HepG2 (cell line): ENCODE data around the gene VPS13D. TPM values are rescaled to one million over a fixed set of nuclear protein-coding genes. Genes with fewer than 3 reads are reported as not detected.

Experiments used
- ATAC-seq: fragments of 200-7000 bp; cut with Tn5 transposase; 3 replicates; pipeline ENCODE4 v1.9.1; 2020; ENCODE audit warnings: mild to moderate bottlenecking, moderate library complexity
- BruUV-seq: library from RNA; stranded (reverse); fragments of 400-500 nt; replicated peaks from 2 replicates; lab custom pipeline; 2021; lab: Mats Ljungman, UMichigan
- CTCF ChIA-PET: fragments of 300-600 bp; formaldehyde crosslinking; extraction: SDS; loops from one replicate; lab custom pipeline; 2021; ENCODE audit warnings: low total read pairs, inconsistent platforms, low intra/inter-chr PET ratio; lab: Yijun Ruan, JAX
- POLR2A ChIA-PET: fragments of 350-600 bp; sonication (Branson Sonifier 250); formaldehyde crosslinking; loops from one replicate; lab custom pipeline; 2020; ENCODE audit warnings: antibody characterized with exemption, inconsistent platforms; lab: Yijun Ruan, JAX
- DNase-seq: peaks from one replicate; pipeline ENCODE4 v3.0.0-alpha.2; 2015; ENCODE audit warnings: low spot score
- FAIRE-seq: peaks from 3 replicates; lab custom pipeline; 2011; peaks lifted over from hg19 to GRCh38; lab: Jason Lieb, UNC
- H2AFZ ChIP-seq: one replicate; pipeline ENCODE4 v1.6.1; 2011; ENCODE audit warnings: low read length, inconsistent platforms
- H3K27ac ChIP-seq: fragments of 300-600 bp; 3 replicates; pipeline ENCODE4 v1.8.0; 2011; ENCODE audit warnings: mixed run types, mild to moderate bottlenecking, mixed read lengths, low read length, inconsistent platforms; ENCODE audit not compliant: insufficient read depth; ENCODE audit errors: extremely low read length
- H3K27me3 ChIP-seq, 2 experiments: fragments of 200-600 bp in 1 of 2; 2 replicates in 1 of 2; 3 replicates in 1 of 2; pipeline versions ENCODE4 v1.6.0 to v1.8.0; 2011; ENCODE audit warnings: low read length in 2 of 2, mild to moderate bottlenecking in 2 of 2, moderate library complexity in 2 of 2, inconsistent platforms in 1 of 2; ENCODE audit not compliant: insufficient read depth in 2 of 2, control insufficient read depth in 1 of 2
- H3K36me3 ChIP-seq, 2 experiments: fragments of 200-600 bp in 1 of 2; replicated peaks in 1 of 2; 2 replicates in 1 of 2; 3 replicates in 1 of 2; pipeline versions ENCODE4 v1.5.1 to v1.8.0; 2011; ENCODE audit warnings: low read length in 2 of 2, inconsistent platforms in 1 of 2; ENCODE audit not compliant: insufficient read depth in 2 of 2, control insufficient read depth in 1 of 2
- H3K4me1 ChIP-seq: 2 replicates; pipeline ENCODE4 v1.5.1; 2012; ENCODE audit warnings: low read length, inconsistent platforms; ENCODE audit not compliant: insufficient read depth
- H3K4me2 ChIP-seq: 2 replicates; pipeline ENCODE4 v1.6.0; 2011; ENCODE audit warnings: low read depth, low read length, inconsistent platforms
- H3K4me3 ChIP-seq, 3 experiments: fragments of 200-600 bp in 1 of 3; sonication (generic), shearing (Covaris generic) in 1 of 3; replicated peaks in 1 of 3; 2 replicates each; pipeline ENCODE4 v1.5.1; 2011 to 2016; ENCODE audit warnings: low read length in 3 of 3, inconsistent platforms in 2 of 3, low read depth in 2 of 3, mild to moderate bottlenecking in 2 of 3, control low read depth in 1 of 3, mixed read lengths in 1 of 3; ENCODE audit not compliant: insufficient read depth in 1 of 3
- H3K79me2 ChIP-seq: one replicate; pipeline ENCODE4 v1.6.1; 2011; ENCODE audit warnings: low read length, inconsistent platforms; ENCODE audit not compliant: insufficient read depth
- H3K9ac ChIP-seq: 2 replicates; pipeline ENCODE4 v1.6.0; 2011; ENCODE audit warnings: mild to moderate bottlenecking, low read depth, low read length, inconsistent platforms; ENCODE audit not compliant: insufficient read depth
- H3K9me3 ChIP-seq: 2 replicates; pipeline ENCODE4 v1.5.1; 2012; ENCODE audit warnings: mild to moderate bottlenecking, low read length
- H4K20me1 ChIP-seq: 2 replicates; pipeline ENCODE4 v1.6.0; 2011; ENCODE audit warnings: inconsistent platforms, mild to moderate bottlenecking, low read length, moderate library complexity; ENCODE audit not compliant: insufficient read depth
- ARID4A ChIP-seq: sonication (generic); formaldehyde crosslinking; IDR thresholded peaks from 2 replicates; pipeline ENCODE4 v1.5.0; 2020; ENCODE audit warnings: mild to moderate bottlenecking, missing genetic modification reagents, borderline replicate concordance
- HIVEP1 ChIP-seq: sonication (generic); formaldehyde crosslinking; IDR thresholded peaks from 2 replicates; pipeline ENCODE4 v1.4.0; 2020; ENCODE audit warnings: mild to moderate bottlenecking, missing genetic modification reagents
- HNRNPH1 ChIP-seq: fragments of 200-400 bp; formaldehyde crosslinking; optimal IDR thresholded peaks from 2 replicates; pipeline ENCODE3; 2017; ENCODE audit warnings: mild to moderate bottlenecking, low read depth, low read length
- KDM5B ChIP-seq: sonication (generic); formaldehyde crosslinking; IDR thresholded peaks from 2 replicates; pipeline ENCODE4 v1.4.0; 2020; ENCODE audit warnings: missing genetic modification reagents, mild to moderate bottlenecking, borderline replicate concordance
- LCORL ChIP-seq, 2 experiments: fragments of 450-650 bp in 1 of 2; sonication (generic) in 1 of 2; formaldehyde crosslinking in 1 of 2; IDR thresholded peaks; 2 replicates each; pipeline versions ENCODE4 v1.5.0 to v1.6.1; 2017 to 2020; ENCODE audit warnings: antibody characterized with exemption in 1 of 2, missing genetic modification reagents in 1 of 2
- RXRA ChIP-seq: sonication (generic); formaldehyde crosslinking; IDR thresholded peaks from 2 replicates; pipeline ENCODE4 v1.5.1; 2020; ENCODE audit warnings: missing genetic modification reagents
- SALL1 ChIP-seq: sonication (generic); formaldehyde crosslinking; IDR thresholded peaks from 2 replicates; pipeline ENCODE4 v1.8.0; 2022; ENCODE audit warnings: mild to moderate bottlenecking, missing genetic modification reagents
- SKI ChIP-seq: fragments of 450-650 bp; IDR thresholded peaks from one replicate; pipeline ENCODE4 v1.6.1; 2018; ENCODE audit warnings: mild to moderate bottlenecking; ENCODE audit not compliant: partially characterized antibody
- TEAD3 ChIP-seq: optimal IDR thresholded peaks from 2 replicates; pipeline ENCODE3; 2016; ENCODE audit warnings: borderline replicate concordance
- ZFP91 ChIP-seq: sonication (generic); formaldehyde crosslinking; IDR thresholded peaks from 2 replicates; pipeline ENCODE4 v1.9.0; 2022; ENCODE audit warnings: missing genetic modification reagents, mild to moderate bottlenecking, borderline replicate concordance
- ZKSCAN5 ChIP-seq: sonication (generic); formaldehyde crosslinking; IDR thresholded peaks from 2 replicates; pipeline ENCODE4 v1.5.1; 2020; ENCODE audit warnings: mild to moderate bottlenecking, missing genetic modification reagents
- ZNF292 ChIP-seq: sonication (generic); formaldehyde crosslinking; IDR thresholded peaks from 2 replicates; pipeline ENCODE4 v1.8.1; 2022; ENCODE audit warnings: mild to moderate bottlenecking, low read depth, missing genetic modification reagents, borderline replicate concordance
- ZNF770 ChIP-seq: sonication (generic); formaldehyde crosslinking; IDR thresholded peaks from 2 replicates; pipeline ENCODE4 v1.5.0; 2020; ENCODE audit warnings: mild to moderate bottlenecking, missing genetic modification reagents
- ZNF850 ChIP-seq: sonication (generic); formaldehyde crosslinking; conservative IDR thresholded peaks from 2 replicates; pipeline ENCODE4 v1.9.0; 2021; ENCODE audit warnings: mild to moderate bottlenecking, missing genetic modification reagents
- WGBS: methylation state at CpG from one replicate; pipeline ENCODE4 v1.1.6; 2017; ENCODE audit warnings: low lambda C conversion rate; 5-methylcytosine and 5-hydroxymethylcytosine counted together
- in situ Hi-C: cut with HindIII; loops from 2 replicates; pipeline ENCODE4 v1.10.0; 2017; ENCODE audit warnings: low pct_unique_long_range_greater_than_20kb; ENCODE audit not compliant: extremely low pct_ligation_motif_present
- intact Hi-C: fragments of 100-400 bp; cut with micrococcal nuclease; formaldehyde crosslinking; loops from one replicate; pipeline ENCODE4 v1.10.0; 2022; ENCODE audit not compliant: unreplicated experiment
- polyA plus RNA-seq, 8 experiments: library from polyadenylated mRNA; depleted of rRNA in 3 of 8; stranded (reverse) in 7 of 8; unstranded in 1 of 8; fragments of >200 nt; fragmentation: Illumina TruSeq in 4 of 8; extraction: Trizol in 4 of 8; gene quantifications; 2 replicates each; pipeline versions ENCODE4 v1.2.1 to v1.2.3, GENCODE V29; 2011 to 2016; ENCODE audit warnings: low read depth in 4 of 8, missing spikeins in 1 of 8, mixed read lengths in 1 of 8; ENCODE audit not compliant: insufficient read depth in 1 of 8
- total RNA-seq, 5 experiments: library from RNA; depleted of rRNA; stranded (reverse); fragments of >200 nt; fragmentation: Illumina TruSeq; extraction: Trizol; gene quantifications; 2 replicates each; pipeline ENCODE4 v1.2.3, GENCODE V29; 2016; ENCODE audit warnings: low read depth in 1 of 5

The VPS13D gene
- total and polyA plus RNA-seq, 2 of the 13 experiments (the other 11 are each of a cell fraction or from before 2014, with no cell fraction given), result 8.6 to 13.9 TPM

- BruUV-seq, result no TSS peak
- Histone ChIP-seq H3K4me2 (peak overlapping the region; percentile 72), H3K9ac (peak overlapping the region; percentile 10; the same call in 1 of the 2 replicates), H3K4me3 (peak overlapping the region in 2 of 3 experiments; percentile 32 to 58; a peak in 4 of 6 replicates), H3K4me1 (peaks cover 93% of the 10 kb centered on the region), H3K36me3 (no peaks in the 10 kb centered on the region), H3K79me2 (no peaks in the 10 kb centered on the region), H2AFZ (no peak overlapping the region), H4K20me1 (no peaks in the 10 kb centered on the region), H3K27ac (no peak overlapping the region), H3K27me3 (peaks cover 0 to 9% of the 10 kb centered on the region in 2 experiments; a peak in 3 of 5 replicates), H3K9me3 (no peaks in the 10 kb centered on the region)
- POLR2A ChIA-PET, result interaction anchor here (0.9 to 2.1 kb wide), 4 partner anchors 12 to 65 kb away, joined by 3 to 12 read pairs (median 3); partner anchors contain the start of gene DHRS3
- DNase-seq (peak; percentile 36), ATAC-seq (peak; percentile 25), FAIRE-seq (no peak)
- 18% methylated on average over 13 of the region's 16 CpGs for WGBS
- intact Hi-C loops, result no loop called here
- in situ Hi-C loops, result loop anchor here (5.0 kb wide), 1 partner anchor 64 kb away; the partner anchor contains the start of gene DHRS3
- CTCF ChIA-PET, result no interaction called here
- TF ChIP-seq SALL1 (CRISPR knock-in tag) (peak; percentile 43), TEAD3 (CRISPR knock-in tag) (peak; percentile 18), ZFP91 (CRISPR knock-in tag) (peak; percentile 39; the same call in 1 of the 2 replicates), ZNF850 (CRISPR knock-in tag) (no peak), HNRNPH1 (no peak), ZNF770 (CRISPR knock-in tag) (0 out of 2 replicates have a peak, but pooled peaks have one; percentile 4), RXRA (CRISPR knock-in tag) (peak; percentile 47), ZNF292 (no peak), KDM5B (CRISPR knock-in tag) (peak; percentile 44; the same call in 1 of the 2 replicates), ZKSCAN5 (CRISPR knock-in tag) (no peak), LCORL (IDR thresholded peaks at IDR 0.05) (no peak), LCORL (CRISPR knock-in tag; IDR thresholded peaks at IDR 0.05) (peak; percentile 68), ARID4A (CRISPR knock-in tag) (peak; percentile 48), SKI (peak; percentile 60), HIVEP1 (0 out of 2 replicates have a peak, but pooled peaks have one; percentile 12)
Observed at GRCh38 chr1:12552951-12553921, 323.4 kb downstream of the VPS13D start.
